HFFc6 (cell line): ENCODE measurements around the gene BPIFB3. TPM values are rescaled to one million over a fixed set of nuclear protein-coding genes. Genes with fewer than 3 reads are reported as not detected.

Experiments used
- DNase-seq: peaks from one replicate; pipeline ENCODE4 v3.0.0-alpha.2; 2018
- H3K27ac Mint-ChIP-seq: 2 replicates; pipeline ENCODE4 v1.8.0; 2020; ENCODE audit warnings: mild to moderate bottlenecking, mixed read lengths
- H3K27me3 Mint-ChIP-seq: 2 replicates; pipeline ENCODE4 v1.8.0; 2021; ENCODE audit warnings: mild to moderate bottlenecking, moderate library complexity, mixed read lengths; ENCODE audit not compliant: insufficient read depth
- H3K36me3 Mint-ChIP-seq: 2 replicates; pipeline ENCODE4 v1.8.0; 2021; ENCODE audit warnings: low read depth, mixed read lengths
- H3K4me1 Mint-ChIP-seq: 2 replicates; pipeline ENCODE4 v1.8.0; 2020; ENCODE audit warnings: low read depth, mixed read lengths
- H3K4me3 Mint-ChIP-seq: 2 replicates; pipeline ENCODE4 v1.8.0; 2020; ENCODE audit warnings: mild to moderate bottlenecking, moderate library complexity, mixed read lengths
- H3K9me3 Mint-ChIP-seq: 2 replicates; pipeline ENCODE4 v1.8.0; 2020; ENCODE audit warnings: mild to moderate bottlenecking, mixed read lengths
- total RNA-seq, 6 experiments: library from RNA; stranded (reverse); fragmentation: NEBNext Ultra II Directional; extraction: Animal tissue kit (Norgen Biotek cat#: 25700); gene quantifications; 2 replicates in 1 of 6; 3 replicates in 5 of 6; pipeline ENCODE4 v1.2.3, GENCODE V29; 2021
- TF ChIP-seq, protein P1 (sequence below): fragments of 200-600 bp; sonication (generic); IDR thresholded peaks from 2 replicates; pipeline ENCODE4 v1.5.0; 2021; ENCODE audit warnings: antibody characterized with exemption, mild to moderate bottlenecking

The BPIFB3 gene
- total RNA-seq, 6 experiments from 2014 or later: not detected

DNA sequence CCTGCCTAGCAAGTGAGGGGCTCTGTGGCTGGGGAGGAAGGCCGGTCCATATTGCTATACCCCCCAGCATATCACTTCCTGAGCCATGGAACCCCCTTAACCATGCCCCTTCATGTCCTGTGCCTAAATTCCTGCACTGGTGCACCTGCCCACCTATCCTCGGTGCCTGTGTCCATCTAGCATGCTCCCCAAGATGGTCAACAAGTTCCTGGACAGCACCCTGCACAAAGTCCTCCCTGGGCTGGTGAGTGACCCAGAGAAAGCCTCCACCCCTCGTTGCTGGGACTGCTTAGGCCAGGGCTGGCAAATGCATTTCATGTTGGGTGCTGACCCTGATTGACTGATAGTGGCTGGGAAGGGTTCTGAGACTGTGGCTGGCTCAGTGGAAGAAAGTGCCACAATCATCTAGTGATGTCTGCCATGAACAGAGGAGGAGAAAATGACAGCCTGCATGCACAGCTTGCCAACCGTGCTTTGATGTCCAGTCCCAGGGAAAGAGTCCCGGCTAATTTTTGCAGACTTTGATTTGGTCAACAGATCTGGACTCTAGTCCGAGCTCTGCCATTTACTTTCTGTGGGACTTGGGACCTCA lies 18.7 kb upstream of the BPIFB3 start:
- no peak overlapping the region for H3K4me3 Mint-ChIP-seq
- H3K36me3 Mint-ChIP-seq: no peaks in the 10 kb centered on the region
- H3K27ac Mint-ChIP-seq: no peak overlapping the region
- H3K4me1 Mint-ChIP-seq: no peaks in the 10 kb centered on the region
- DNase-seq: no peak
- H3K27me3 Mint-ChIP-seq: peaks cover 42% of the 10 kb centered on the region
- H3K9me3 Mint-ChIP-seq: no peaks in the 10 kb centered on the region
- TF ChIP-seq, protein P1, sequence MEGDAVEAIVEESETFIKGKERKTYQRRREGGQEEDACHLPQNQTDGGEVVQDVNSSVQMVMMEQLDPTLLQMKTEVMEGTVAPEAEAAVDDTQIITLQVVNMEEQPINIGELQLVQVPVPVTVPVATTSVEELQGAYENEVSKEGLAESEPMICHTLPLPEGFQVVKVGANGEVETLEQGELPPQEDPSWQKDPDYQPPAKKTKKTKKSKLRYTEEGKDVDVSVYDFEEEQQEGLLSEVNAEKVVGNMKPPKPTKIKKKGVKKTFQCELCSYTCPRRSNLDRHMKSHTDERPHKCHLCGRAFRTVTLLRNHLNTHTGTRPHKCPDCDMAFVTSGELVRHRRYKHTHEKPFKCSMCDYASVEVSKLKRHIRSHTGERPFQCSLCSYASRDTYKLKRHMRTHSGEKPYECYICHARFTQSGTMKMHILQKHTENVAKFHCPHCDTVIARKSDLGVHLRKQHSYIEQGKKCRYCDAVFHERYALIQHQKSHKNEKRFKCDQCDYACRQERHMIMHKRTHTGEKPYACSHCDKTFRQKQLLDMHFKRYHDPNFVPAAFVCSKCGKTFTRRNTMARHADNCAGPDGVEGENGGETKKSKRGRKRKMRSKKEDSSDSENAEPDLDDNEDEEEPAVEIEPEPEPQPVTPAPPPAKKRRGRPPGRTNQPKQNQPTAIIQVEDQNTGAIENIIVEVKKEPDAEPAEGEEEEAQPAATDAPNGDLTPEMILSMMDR: no peak

DNA sequence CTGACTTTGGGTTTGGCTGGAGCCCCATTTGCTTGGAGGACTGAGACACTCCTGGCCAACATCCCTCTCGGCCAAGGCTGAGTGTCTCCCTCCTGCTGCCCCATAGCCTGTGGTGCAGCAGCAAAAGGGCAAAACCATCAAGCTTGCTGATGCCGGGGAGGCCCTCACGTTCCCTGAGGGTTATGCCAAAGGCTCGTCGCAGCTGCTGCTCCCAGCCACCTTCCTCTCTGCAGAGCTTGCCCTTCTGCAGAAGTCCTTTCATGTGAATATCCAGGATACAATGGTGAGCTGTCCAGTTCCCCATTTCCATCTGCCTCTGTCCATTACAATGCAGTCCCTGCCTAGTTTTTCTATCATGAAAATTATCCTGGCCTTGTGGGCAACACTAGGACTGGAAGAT lies 16.2 kb upstream of the BPIFB3 start:
- DNase-seq: no peak
- Mint-ChIP-seq H3K4me3 (no peak overlapping the region), H3K27me3 (peaks cover 46% of the 10 kb centered on the region), H3K27ac (no peak overlapping the region), H3K9me3 (no peaks in the 10 kb centered on the region), H3K4me1 (no peaks in the 10 kb centered on the region), H3K36me3 (no peaks in the 10 kb centered on the region)
- TF ChIP-seq, protein P1: no peak

- TF ChIP-seq, protein P1: no peak
- no peak for DNase-seq
- no peak overlapping the region for H3K27ac Mint-ChIP-seq
- H3K4me1 Mint-ChIP-seq: no peaks in the 10 kb centered on the region
- no peaks in the 10 kb centered on the region for H3K36me3 Mint-ChIP-seq
- peaks cover 41% of the 10 kb centered on the region for H3K27me3 Mint-ChIP-seq
- no peak overlapping the region for H3K4me3 Mint-ChIP-seq
- no peaks in the 10 kb centered on the region for H3K9me3 Mint-ChIP-seq
Measured at GRCh38 chr20:33038243-33038642, 15.5 kb upstream of the BPIFB3 start.

- Mint-ChIP-seq H3K27me3 (peaks cover 42% of the 10 kb centered on the region), H3K4me1 (no peaks in the 10 kb centered on the region), H3K27ac (no peak overlapping the region), H3K36me3 (peaks cover 10% of the 10 kb centered on the region), H3K9me3 (peaks cover 10% of the 10 kb centered on the region), H3K4me3 (no peak overlapping the region)
- TF ChIP-seq, protein P1: no peak
- DNase-seq: no peak
Measured at GRCh38 chr20:33042430-33042829, 11.3 kb upstream of the BPIFB3 start.

GRCh38 chr20:33042983-33043730 lies 10.5 kb upstream of the BPIFB3 start:
- H3K36me3 Mint-ChIP-seq: peaks cover 10% of the 10 kb centered on the region

More at GRCh38 chr20:33042983-33043730, 10.5 kb upstream of the BPIFB3 start:
- no peak overlapping the region for H3K4me3 Mint-ChIP-seq
- DNase-seq: no peak
- H3K9me3 Mint-ChIP-seq: peaks cover 10% of the 10 kb centered on the region
- no peaks in the 10 kb centered on the region for H3K4me1 Mint-ChIP-seq
- TF ChIP-seq, protein P1: no peak
- peaks cover 37% of the 10 kb centered on the region for H3K27me3 Mint-ChIP-seq
- no peak overlapping the region for H3K27ac Mint-ChIP-seq
